B cell (primary cell): ENCODE measurements around the gene ANKRD31. TPM values are rescaled to one million over a fixed set of nuclear protein-coding genes. Genes with fewer than 3 reads are reported as not detected.

Experiments used
- ATAC-seq: fragments of 200-7000 bp; cut with Tn5 transposase; one replicate; pipeline ENCODE4 v1.10.0; 2021; ENCODE audit warnings: low read depth, mild to moderate bottlenecking, moderate number of reproducible peaks, moderate library complexity
- CTCF ChIA-PET: fragments of 350-600 bp; sonication (Branson Sonifier 250); formaldehyde crosslinking; loops from one replicate; lab custom pipeline; 2021; ENCODE audit warnings: antibody characterized with exemption, inconsistent platforms; lab: Charles Lee
- POLR2A ChIA-PET: fragments of 350-600 bp; sonication (Branson Sonifier 250); formaldehyde crosslinking; loops from one replicate; lab custom pipeline; 2021; ENCODE audit warnings: antibody characterized with exemption; lab: Charles Lee
- DNase-seq: peaks from one replicate; pipeline ENCODE4 v3.0.0; 2013
- H2AFZ ChIP-seq: 2 replicates; pipeline ENCODE4 v1.6.1; 2012; ENCODE audit warnings: mild to moderate bottlenecking, low read depth, low read length; ENCODE audit not compliant: insufficient read depth, poor library complexity, severe bottlenecking
- H3K27ac ChIP-seq, 2 donors: 1 replicate in 1 of 2; 2 replicates in 1 of 2; pipeline ENCODE4 v1.5.1; 2012 to 2013; ENCODE audit warnings: low read length in 2 of 2, mild to moderate bottlenecking in 2 of 2, moderate library complexity in 1 of 2
- H3K27me3 ChIP-seq, 4 experiments: fragments of 200-600 bp in 1 of 4; sonication (generic) in 1 of 4; replicated peaks in 1 of 4; 1 replicate in 2 of 4; 2 replicates in 2 of 4; pipeline versions ENCODE4 v1.6.1 to v1.7.0; 2013 to 2016; ENCODE audit warnings: low read length in 3 of 4, mild to moderate bottlenecking in 2 of 4, mixed read lengths in 1 of 4, moderate library complexity in 1 of 4; ENCODE audit not compliant: insufficient read depth in 4 of 4, control insufficient read depth in 3 of 4; ENCODE audit errors: control extremely low read depth in 1 of 4
- H3K36me3 ChIP-seq, 2 experiments: replicated peaks in 1 of 2; 1 replicate in 1 of 2; 2 replicates in 1 of 2; pipeline versions ENCODE4 v1.6.1 to v1.7.1; 2013; ENCODE audit warnings: low read length in 1 of 2; ENCODE audit not compliant: insufficient read depth in 2 of 2, control insufficient read depth in 1 of 2; ENCODE audit errors: control extremely low read depth in 1 of 2, extremely low read depth in 1 of 2
- H3K4me1 ChIP-seq, 2 donors: fragments of 200-600 bp in 1 of 2; sonication (generic) in 1 of 2; 1 replicate in 1 of 2; 2 replicates in 1 of 2; pipeline versions ENCODE4 v1.5.1 to v1.6.1; 2013 to 2017; ENCODE audit warnings: low read length in 2 of 2; ENCODE audit not compliant: control insufficient read depth in 2 of 2, insufficient read depth in 2 of 2
- H3K4me2 ChIP-seq: replicated peaks from 2 replicates; pipeline ENCODE3; 2012; ENCODE audit warnings: mild to moderate bottlenecking, low read depth, low read length; ENCODE audit not compliant: poor library complexity, severe bottlenecking
- H3K4me3 ChIP-seq, 5 experiments: fragments of 200-600 bp in 1 of 5; sonication (generic) in 1 of 5; 1 replicate in 3 of 5; 2 replicates in 2 of 5; pipeline versions ENCODE4 v1.5.1 to v1.7.0; 2011 to 2016; ENCODE audit warnings: low read length in 4 of 5, mild to moderate bottlenecking in 4 of 5, low read depth in 2 of 5, control low read depth in 1 of 5, moderate library complexity in 1 of 5; ENCODE audit not compliant: insufficient read depth in 1 of 5; ENCODE audit errors: control extremely low read depth in 1 of 5, extremely low read depth in 1 of 5
- H3K79me2 ChIP-seq: fragments of 200-600 bp; sonication (generic); one replicate; pipeline ENCODE4 v1.6.0; 2016; ENCODE audit warnings: low read length; ENCODE audit not compliant: control insufficient read depth, insufficient read depth
- H3K9ac ChIP-seq: fragments of 200-600 bp; sonication (generic); 2 replicates; pipeline ENCODE4 v1.6.1; 2017; ENCODE audit warnings: mild to moderate bottlenecking, low read length, moderate library complexity
- H3K9me3 ChIP-seq, 3 donors: one replicate each; pipeline versions ENCODE4 v1.6.1 to v1.7.1; 2013; ENCODE audit warnings: low read length in 2 of 3; ENCODE audit not compliant: control insufficient read depth in 2 of 3, insufficient read depth in 1 of 3; ENCODE audit errors: control extremely low read depth in 1 of 3
- H4K20me1 ChIP-seq: 2 replicates; pipeline ENCODE4 v1.6.0; 2012; ENCODE audit warnings: mild to moderate bottlenecking, low read length; ENCODE audit not compliant: insufficient read depth, control insufficient read depth, poor library complexity, severe bottlenecking
- H3K27ac Mint-ChIP-seq: one replicate; pipeline ENCODE4 v1.8.0; 2021; ENCODE audit warnings: mixed read lengths
- H3K27me3 Mint-ChIP-seq: one replicate; pipeline ENCODE4 v1.8.0; 2021; ENCODE audit warnings: mixed read lengths
- H3K4me1 Mint-ChIP-seq: one replicate; pipeline ENCODE4 v1.8.0; 2021; ENCODE audit warnings: mixed read lengths
- H3K4me3 Mint-ChIP-seq: one replicate; pipeline ENCODE4 v1.8.0; 2021; ENCODE audit warnings: mixed read lengths
- H3K9me3 Mint-ChIP-seq: one replicate; pipeline ENCODE4 v1.8.0; 2022; ENCODE audit warnings: mixed read lengths; ENCODE audit not compliant: insufficient read depth
- CTCF ChIP-seq: fragments of 200-600 bp; IDR thresholded peaks from one replicate; pipeline ENCODE4 v1.8.0; 2022; ENCODE audit warnings: antibody characterized with exemption, mild to moderate bottlenecking
- EZH2 ChIP-seq: IDR thresholded peaks from 2 replicates; pipeline ENCODE4 v1.6.1; 2012; ENCODE audit warnings: borderline replicate concordance, low read depth, mild to moderate bottlenecking, moderate library complexity, low read length; ENCODE audit not compliant: insufficient read depth, poor library complexity, severe bottlenecking
- WGBS: methylation state at CpG from one replicate; pipeline ENCODE4 v1.1.5; 2013; ENCODE audit warnings: missing lambda C conversion rate; ENCODE audit not compliant: insufficient coverage; 5-methylcytosine and 5-hydroxymethylcytosine counted together
- intact Hi-C: fragments of 100-400 bp; cut with micrococcal nuclease; formaldehyde crosslinking; loops from one replicate; pipeline ENCODE4 v1.10.0; 2022
- polyA plus RNA-seq: library from polyadenylated mRNA; depleted of rRNA; stranded (reverse); fragments of >200 nt; gene quantifications from 2 replicates; pipeline ENCODE4 v1.2.3, GENCODE V29; 2012
- total RNA-seq, 2 donors: library from RNA; stranded (reverse); fragments of 120-200 nt in 1 of 2; gene quantifications; 1 replicate in 1 of 2; 2 replicates in 1 of 2; pipeline versions ENCODE4 v1.2.3 to v1.2.4, GENCODE V29; 2013 to 2022

The ANKRD31 gene
- total and polyA plus RNA-seq, 2 donors (not counting 1 experiment from before 2014, with no cell fraction given) = 0.06 to 0.10 TPM

GRCh38 chr5:75031366-75031765, 205.3 kb downstream of the ANKRD31 start:
- TF ChIP-seq CTCF = no peak
- TF ChIP-seq EZH2 = no peak
- no peak overlapping the region for H2AFZ ChIP-seq
- POLR2A ChIA-PET = no interaction called here
- CTCF ChIA-PET = no interaction called here
- intact Hi-C loops = no loop called here
- H3K36me3 ChIP-seq = no peaks in the 10 kb centered on the region
- no peaks in the 10 kb centered on the region for H3K9me3 ChIP-seq
- no peak overlapping the region for H3K4me3 ChIP-seq
- ATAC-seq (no peak), DNase-seq (no peak)
- Mint-ChIP-seq H3K4me1 (no peaks in the 10 kb centered on the region), H3K27me3 (peaks cover 12% of the 10 kb centered on the region), H3K27ac (no peak overlapping the region), H3K4me3 (no peak overlapping the region), H3K9me3 (no peaks in the 10 kb centered on the region)
- H4K20me1 ChIP-seq = no peaks in the 10 kb centered on the region
- no peak overlapping the region for H3K4me2 ChIP-seq
- no peaks in the 10 kb centered on the region for H3K27me3 ChIP-seq
- no CpG with 5 or more reads among the region's 3 CpGs for WGBS
- no peak overlapping the region for H3K9ac ChIP-seq
- H3K27ac ChIP-seq = no peak overlapping the region
- no peaks in the 10 kb centered on the region for H3K79me2 ChIP-seq
- H3K4me1 ChIP-seq = no peaks in the 10 kb centered on the region

GRCh38 chr5:75028090-75028489, 208.6 kb downstream of the ANKRD31 start:
- Histone ChIP-seq H3K27ac (no peak overlapping the region), H3K4me2 (no peak overlapping the region), H3K4me1 (no peaks in the 10 kb centered on the region), H2AFZ (no peak overlapping the region), H3K79me2 (no peaks in the 10 kb centered on the region), H3K4me3 (no peak overlapping the region), H3K9me3 (no peaks in the 10 kb centered on the region), H3K36me3 (no peaks in the 10 kb centered on the region), H3K27me3 (no peaks in the 10 kb centered on the region), H3K9ac (no peak overlapping the region), H4K20me1 (no peaks in the 10 kb centered on the region)
- Mint-ChIP-seq H3K4me1 (no peaks in the 10 kb centered on the region), H3K4me3 (no peak overlapping the region), H3K27me3 (peaks cover 20% of the 10 kb centered on the region), H3K9me3 (no peaks in the 10 kb centered on the region), H3K27ac (no peak overlapping the region)
- intact Hi-C loops = no loop called here
- WGBS = 93% methylated on average over 2 of the region's 3 CpGs
- TF ChIP-seq EZH2 (no peak), CTCF (no peak)
- DNase-seq = no peak
- CTCF ChIA-PET = no interaction called here
- ATAC-seq = no peak
- POLR2A ChIA-PET = no interaction called here
